HK-2 (cell line): ENCODE data around the gene DNAH8.

ENCODE experiments used
- DNase-seq: peaks from one replicate; pipeline ENCODE4 v3.0.0-alpha.2; 2018; ENCODE audit not compliant: unreplicated experiment

Gene DNAH8

GRCh38 chr6:38702558-38703397 is 12.3 kb upstream of the DNAH8 start, which contains the start of gene GLO1:
Gene GLO1, minus strand, starts transcription at chr6:38703145. Its CDS starts 91 bp downstream, at chr6:38703054.
- peak; percentile 97 for DNase-seq

- no peak for DNase-seq
Observed at GRCh38 chr6:38703949-38704590, 11.0 kb upstream of the DNAH8 start.

- DNase-seq, result no peak
Observed at GRCh38 chr6:38705924-38706323, 9.2 kb upstream of the DNAH8 start.

GRCh38 chr6:38708496-38708895 is 6.6 kb upstream of the DNAH8 start:
- DNase-seq, result no peak

GRCh38 chr6:38713812-38714211 is 1.3 kb upstream of the DNAH8 start:
- no peak for DNase-seq

- no peak for DNase-seq
Observed at GRCh38 chr6:38714239-38715015, 684 bp upstream of the DNAH8 start.

GRCh38 chr6:38716825-38717224 is 1.7 kb downstream of the DNAH8 start:
- DNase-seq, result no peak

- no peak for DNase-seq
Observed at GRCh38 chr6:38719358-38719757, 4.2 kb downstream of the DNAH8 start.

- DNase-seq, result no peak
Observed at GRCh38 chr6:38720295-38720694, 5.2 kb downstream of the DNAH8 start.

- no peak for DNase-seq
Observed at GRCh38 chr6:38722038-38722437, 6.9 kb downstream of the DNAH8 start.

GRCh38 chr6:38722727-38723334 is 7.7 kb downstream of the DNAH8 start:
- DNase-seq, result no peak

GRCh38 chr6:38723783-38724182 is 8.7 kb downstream of the DNAH8 start:
- no peak for DNase-seq

- no peak for DNase-seq
Observed at GRCh38 chr6:38724343-38724742, 9.2 kb downstream of the DNAH8 start.

GRCh38 chr6:38725414-38726183 is 10.5 kb downstream of the DNAH8 start:
- DNase-seq, result peak; percentile 8

GRCh38 chr6:38728203-38728602 is 13.1 kb downstream of the DNAH8 start:
- DNase-seq, result no peak

- DNase-seq, result no peak
Observed at GRCh38 chr6:38730140-38730862, 15.2 kb downstream of the DNAH8 start.

GRCh38 chr6:38736951-38737350 is 21.8 kb downstream of the DNAH8 start:
- no peak for DNase-seq

- no peak for DNase-seq
Observed at GRCh38 chr6:38738261-38738660, 23.1 kb downstream of the DNAH8 start.

GRCh38 chr6:38739532-38739931 is 24.4 kb downstream of the DNAH8 start:
- no peak for DNase-seq

- no peak for DNase-seq
Observed at GRCh38 chr6:38749473-38749872, 34.4 kb downstream of the DNAH8 start.
